IMR-90 (cell line): ENCODE results near the gene SERPINA10. TPM values are rescaled to one million over a fixed set of nuclear protein-coding genes. Genes with fewer than 3 reads are reported as not detected.

Experiments used
- ATAC-seq: fragments of 200-7000 bp; cut with Tn5 transposase; 2 replicates; pipeline ENCODE4 v1.9.1; 2020; ENCODE audit warnings: low read depth, mild to moderate bottlenecking, moderate library complexity
- BruUV-seq: library from RNA; stranded (reverse); fragments of 400-500 nt; replicated peaks from 2 replicates; lab custom pipeline; 2021; lab: Mats Ljungman, UMichigan
- CTCF ChIA-PET: fragments of 300-600 bp; formaldehyde crosslinking; extraction: SDS; loops from one replicate; lab custom pipeline; 2021; ENCODE audit warnings: antibody characterized with exemption; lab: Yijun Ruan, JAX
- POLR2A ChIA-PET: fragments of 300-600 bp; sonication (Branson Sonifier 250); formaldehyde crosslinking; loops from one replicate; lab custom pipeline; 2022; ENCODE audit warnings: antibody characterized with exemption; ENCODE audit not compliant: unreplicated experiment; lab: Charles Lee
- DNase-seq: peaks from one replicate; pipeline ENCODE4 v3.0.0; 2013
- H2AFZ ChIP-seq: replicated peaks from 2 replicates; pipeline ENCODE3; 2013; ENCODE audit warnings: low read length, mild to moderate bottlenecking; ENCODE audit not compliant: poor library complexity
- H2AK5ac ChIP-seq: 2 replicates; pipeline ENCODE4 v1.6.1; 2013; ENCODE audit warnings: low read depth, low read length, inconsistent platforms
- H2AK9ac ChIP-seq: replicated peaks from 2 replicates; pipeline ENCODE3; 2013; ENCODE audit warnings: mild to moderate bottlenecking, low read depth, low read length, moderate library complexity; ENCODE audit not compliant: poor library complexity
- H2BK120ac ChIP-seq: 2 replicates; pipeline ENCODE4 v1.6.1; 2013; ENCODE audit warnings: low read depth, low read length, inconsistent platforms
- H2BK15ac ChIP-seq: 3 replicates; pipeline ENCODE4 v1.6.1; 2013; ENCODE audit warnings: low read depth, low read length, inconsistent platforms
- H2BK20ac ChIP-seq: 2 replicates; pipeline ENCODE4 v1.6.1; 2013; ENCODE audit warnings: low read depth, mild to moderate bottlenecking, inconsistent platforms, low read length, moderate library complexity
- H2BK5ac ChIP-seq: 2 replicates; pipeline ENCODE4 v1.6.1; 2013; ENCODE audit warnings: mild to moderate bottlenecking, low read depth, low read length, inconsistent platforms; ENCODE audit not compliant: poor library complexity, severe bottlenecking
- H3K14ac ChIP-seq: replicated peaks from 2 replicates; pipeline ENCODE4 v1.6.1; 2013; ENCODE audit warnings: low read depth, low read length, inconsistent platforms
- H3K18ac ChIP-seq: 2 replicates; pipeline ENCODE4 v1.6.1; 2013; ENCODE audit warnings: low read depth, low read length, control low read depth
- H3K23ac ChIP-seq: 2 replicates; pipeline ENCODE4 v1.6.1; 2013; ENCODE audit warnings: low read depth, low read length, inconsistent platforms
- H3K27ac ChIP-seq: 2 replicates; pipeline ENCODE4 v1.5.1; 2013; ENCODE audit warnings: mild to moderate bottlenecking, control low read depth, low read length; ENCODE audit not compliant: insufficient read depth
- H3K27me3 ChIP-seq: 2 replicates; pipeline ENCODE4 v1.6.1; 2013; ENCODE audit warnings: low read length; ENCODE audit not compliant: control insufficient read depth, insufficient read depth
- H3K36me3 ChIP-seq: 2 replicates; pipeline ENCODE4 v1.6.1; 2013; ENCODE audit warnings: low read length, mixed read lengths; ENCODE audit not compliant: control insufficient read depth, insufficient read depth
- H3K4ac ChIP-seq: 2 replicates; pipeline ENCODE4 v1.6.1; 2013; ENCODE audit warnings: low read depth, low read length, inconsistent platforms
- H3K4me1 ChIP-seq: 2 replicates; pipeline ENCODE4 v1.6.1; 2013; ENCODE audit warnings: low read length, mixed read lengths; ENCODE audit not compliant: control insufficient read depth, insufficient read depth
- H3K4me2 ChIP-seq: 2 replicates; pipeline ENCODE4 v1.6.1; 2013; ENCODE audit warnings: low read depth, mild to moderate bottlenecking, control low read depth, low read length, moderate library complexity
- H3K4me3 ChIP-seq: 2 replicates; pipeline ENCODE4 v1.5.1; 2013; ENCODE audit warnings: low read depth, mild to moderate bottlenecking, control low read depth, low read length, moderate library complexity; ENCODE audit not compliant: insufficient read depth
- H3K56ac ChIP-seq: 2 replicates; pipeline ENCODE4 v1.6.1; 2013; ENCODE audit warnings: low read length, inconsistent platforms; ENCODE audit not compliant: insufficient read depth; ENCODE audit errors: extremely low read depth
- H3K79me1 ChIP-seq, 2 experiments: 2 replicates each; pipeline ENCODE4 v1.6.1; 2013; ENCODE audit warnings: low read length in 2 of 2, inconsistent platforms in 1 of 2, low read depth in 1 of 2
- H3K9ac ChIP-seq: 2 replicates; pipeline ENCODE4 v1.6.1; 2013; ENCODE audit warnings: low read depth, low read length, control low read depth
- H3K9me1 ChIP-seq: 2 replicates; pipeline ENCODE4 v1.6.1; 2013; ENCODE audit warnings: low read length, inconsistent platforms; ENCODE audit not compliant: insufficient read depth
- H3K9me3 ChIP-seq: 2 replicates; pipeline ENCODE4 v1.6.1; 2013; ENCODE audit warnings: low read length; ENCODE audit not compliant: control insufficient read depth, insufficient read depth
- H4K20me1 ChIP-seq: 2 replicates; pipeline ENCODE4 v1.6.1; 2013; ENCODE audit warnings: low read length, inconsistent platforms; ENCODE audit not compliant: insufficient read depth
- H4K5ac ChIP-seq: 2 replicates; pipeline ENCODE4 v1.6.1; 2013; ENCODE audit warnings: mild to moderate bottlenecking, low read depth, low read length, control low read depth
- H4K8ac ChIP-seq, 2 experiments: 2 replicates each; pipeline ENCODE4 v1.6.1; 2013; ENCODE audit warnings: low read depth in 2 of 2, low read length in 2 of 2, control low read depth in 1 of 2, inconsistent platforms in 1 of 2
- H4K91ac ChIP-seq: 2 replicates; pipeline ENCODE4 v1.6.1; 2013; ENCODE audit warnings: low read depth, low read length, inconsistent platforms; ENCODE audit not compliant: insufficient read depth
- BHLHE40 ChIP-seq: fragments of 150-350 bp; IDR thresholded peaks from 2 replicates; pipeline ENCODE4 v1.6.1; 2016; ENCODE audit warnings: mild to moderate bottlenecking, low read depth, low read length
- CEBPB ChIP-seq: IDR thresholded peaks from 2 replicates; pipeline ENCODE4 v1.6.1; 2012; ENCODE audit warnings: low read depth, low read length, improper control_type of control experiment
- CHD1 ChIP-seq: IDR thresholded peaks from 2 replicates; pipeline ENCODE4 v1.6.1; 2012; ENCODE audit warnings: low read depth, low read length, improper control_type of control experiment
- FOS ChIP-seq: fragments of 150-350 bp; IDR thresholded peaks from 2 replicates; pipeline ENCODE4 v1.6.1; 2016; ENCODE audit warnings: low read depth, low read length
- MAFK ChIP-seq: IDR thresholded peaks from 2 replicates; pipeline ENCODE4 v1.6.1; 2012; ENCODE audit warnings: low read depth, low read length, improper control_type of control experiment
- MAZ ChIP-seq: IDR thresholded peaks from 2 replicates; pipeline ENCODE4 v1.6.1; 2012; ENCODE audit warnings: low read depth, mild to moderate bottlenecking, low read length, improper control_type of control experiment, moderate library complexity, borderline replicate concordance
- MXI1 ChIP-seq: IDR thresholded peaks from 2 replicates; pipeline ENCODE4 v1.6.1; 2012; ENCODE audit warnings: low read depth, mild to moderate bottlenecking, low read length, moderate library complexity, borderline replicate concordance
- NFE2L2 ChIP-seq: fragments of 150-350 bp; IDR thresholded peaks from 2 replicates; pipeline ENCODE4 v1.6.1; 2016; ENCODE audit warnings: low read depth, mild to moderate bottlenecking, low read length
- POLR2A ChIP-seq: IDR thresholded peaks from 2 replicates; pipeline ENCODE4 v1.6.1; 2012; ENCODE audit warnings: mild to moderate bottlenecking, low read depth, low read length
- RAD21 ChIP-seq: IDR thresholded peaks from 2 replicates; pipeline ENCODE4 v1.6.1; 2012; ENCODE audit warnings: low read length, improper control_type of control experiment
- RCOR1 ChIP-seq: IDR thresholded peaks from 2 replicates; pipeline ENCODE4 v1.6.1; 2012; ENCODE audit warnings: mild to moderate bottlenecking, low read length, improper control_type of control experiment; ENCODE audit not compliant: insufficient replicate concordance
- RFX5 ChIP-seq: IDR thresholded peaks from 2 replicates; pipeline ENCODE4 v1.8.0; 2012; ENCODE audit warnings: low read depth, mild to moderate bottlenecking, low read length, moderate library complexity
- SMC3 ChIP-seq: fragments of 150-350 bp; IDR thresholded peaks from 2 replicates; pipeline ENCODE4 v1.6.1; 2016; ENCODE audit warnings: low read depth, mild to moderate bottlenecking, antibody characterized with exemption, low read length, moderate library complexity
- USF2 ChIP-seq: fragments of 150-350 bp; IDR thresholded peaks from 2 replicates; pipeline ENCODE4 v1.6.1; 2017; ENCODE audit warnings: mild to moderate bottlenecking, antibody characterized with exemption, low read length, low read depth
- WGBS, 2 experiments: methylation state at CpG; one replicate each; pipeline versions ENCODE4 v1.1.5 to v1.1.7; 2013; ENCODE audit warnings: missing lambda C conversion rate in 2 of 2; ENCODE audit not compliant: insufficient read length in 1 of 2; ENCODE audit errors: extremely low coverage in 2 of 2; 5-methylcytosine and 5-hydroxymethylcytosine counted together
- dilution Hi-C: fragments of 300-500 bp; cut with HindIII; formaldehyde crosslinking; loops from one replicate; pipeline ENCODE4 v1.14.3; 2018; ENCODE audit warnings: low sequenced_read_pairs; ENCODE audit not compliant: unreplicated experiment
- in situ Hi-C: fragments of 300-500 bp; cut with MboI; formaldehyde crosslinking; loops from 3 replicates; pipeline ENCODE4 v1.14.3; 2019; ENCODE audit warnings: low sequenced_read_pairs, inconsistent platforms, mixed read lengths
- intact Hi-C: fragments of 100-400 bp; cut with micrococcal nuclease; formaldehyde crosslinking; loops from 2 replicates; pipeline ENCODE4 v1.10.0; 2022
- polyA plus RNA-seq, 3 experiments: library from polyadenylated mRNA; depleted of rRNA; stranded (reverse); fragments of >200 nt; gene quantifications; 2 replicates each; pipeline ENCODE4 v1.2.3, GENCODE V29; 2012; ENCODE audit warnings: low replicate concordance in 1 of 3
- total RNA-seq: library from RNA; depleted of rRNA; stranded (reverse); fragments of >200 nt; gene quantifications from 2 replicates; pipeline ENCODE4 v1.2.3, GENCODE V29; 2012
- TF ChIP-seq, protein P1 (sequence below): fragments of 150-350 bp; IDR thresholded peaks from 2 replicates; pipeline ENCODE4 v1.6.1; 2016; ENCODE audit warnings: low read depth, mild to moderate bottlenecking, low read length, moderate library complexity, borderline replicate concordance
- TF ChIP-seq, protein P2 (sequence below): conservative IDR thresholded peaks from 2 replicates; pipeline ENCODE4 v1.5.1; 2012; ENCODE audit warnings: mild to moderate bottlenecking, low read depth, low read length, improper control_type of control experiment

Gene SERPINA10
- total and polyA plus RNA-seq, 2 of the 4 experiments (the other 2 are of a cell fraction) = not detected

- in situ Hi-C loops (no loop called here), intact Hi-C loops (no loop called here), dilution Hi-C loops (no loop called here)
- H3K56ac ChIP-seq = no peak overlapping the region
- H3K9me1 ChIP-seq = no peaks in the 10 kb centered on the region
- H4K91ac ChIP-seq = no peak overlapping the region
- CTCF ChIA-PET = no interaction called here
- no peak overlapping the region for H3K14ac ChIP-seq
- H3K27me3 ChIP-seq = no peaks in the 10 kb centered on the region
- H4K5ac ChIP-seq = no peak overlapping the region
- H3K9me3 ChIP-seq = peaks cover 10% of the 10 kb centered on the region
- no peaks in the 10 kb centered on the region for H3K4me1 ChIP-seq
- no peak overlapping the region for H2BK120ac ChIP-seq
- H4K8ac ChIP-seq = no peak overlapping the region
- no peak overlapping the region for H3K27ac ChIP-seq
- no peaks in the 10 kb centered on the region for H3K79me1 ChIP-seq
- H2BK15ac ChIP-seq = no peak overlapping the region
- H3K23ac ChIP-seq = no peak overlapping the region
- no peaks in the 10 kb centered on the region for H3K36me3 ChIP-seq
- H2AK9ac ChIP-seq = no peak overlapping the region
- BruUV-seq = no TSS peak
- DNase-seq = no peak
- ATAC-seq = no peak
- TF ChIP-seq, protein P1, sequence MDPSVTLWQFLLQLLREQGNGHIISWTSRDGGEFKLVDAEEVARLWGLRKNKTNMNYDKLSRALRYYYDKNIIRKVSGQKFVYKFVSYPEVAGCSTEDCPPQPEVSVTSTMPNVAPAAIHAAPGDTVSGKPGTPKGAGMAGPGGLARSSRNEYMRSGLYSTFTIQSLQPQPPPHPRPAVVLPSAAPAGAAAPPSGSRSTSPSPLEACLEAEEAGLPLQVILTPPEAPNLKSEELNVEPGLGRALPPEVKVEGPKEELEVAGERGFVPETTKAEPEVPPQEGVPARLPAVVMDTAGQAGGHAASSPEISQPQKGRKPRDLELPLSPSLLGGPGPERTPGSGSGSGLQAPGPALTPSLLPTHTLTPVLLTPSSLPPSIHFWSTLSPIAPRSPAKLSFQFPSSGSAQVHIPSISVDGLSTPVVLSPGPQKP = no peak
- TF ChIP-seq NFE2L2 (no peak), FOS (no peak), MAFK (no peak), USF2 (no peak), POLR2A (no peak), RAD21 (no peak), CHD1 (no peak), SMC3 (no peak), MAZ (no peak), MXI1 (no peak), BHLHE40 (no peak), RCOR1 (no peak), CEBPB (no peak), RFX5 (no peak)
- TF ChIP-seq, protein P2, sequence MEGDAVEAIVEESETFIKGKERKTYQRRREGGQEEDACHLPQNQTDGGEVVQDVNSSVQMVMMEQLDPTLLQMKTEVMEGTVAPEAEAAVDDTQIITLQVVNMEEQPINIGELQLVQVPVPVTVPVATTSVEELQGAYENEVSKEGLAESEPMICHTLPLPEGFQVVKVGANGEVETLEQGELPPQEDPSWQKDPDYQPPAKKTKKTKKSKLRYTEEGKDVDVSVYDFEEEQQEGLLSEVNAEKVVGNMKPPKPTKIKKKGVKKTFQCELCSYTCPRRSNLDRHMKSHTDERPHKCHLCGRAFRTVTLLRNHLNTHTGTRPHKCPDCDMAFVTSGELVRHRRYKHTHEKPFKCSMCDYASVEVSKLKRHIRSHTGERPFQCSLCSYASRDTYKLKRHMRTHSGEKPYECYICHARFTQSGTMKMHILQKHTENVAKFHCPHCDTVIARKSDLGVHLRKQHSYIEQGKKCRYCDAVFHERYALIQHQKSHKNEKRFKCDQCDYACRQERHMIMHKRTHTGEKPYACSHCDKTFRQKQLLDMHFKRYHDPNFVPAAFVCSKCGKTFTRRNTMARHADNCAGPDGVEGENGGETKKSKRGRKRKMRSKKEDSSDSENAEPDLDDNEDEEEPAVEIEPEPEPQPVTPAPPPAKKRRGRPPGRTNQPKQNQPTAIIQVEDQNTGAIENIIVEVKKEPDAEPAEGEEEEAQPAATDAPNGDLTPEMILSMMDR = no peak
- H3K4me3 ChIP-seq = no peak overlapping the region
- H3K18ac ChIP-seq = no peak overlapping the region
- WGBS, 2 experiments = no CpG with 5 or more reads among the region's 2 CpGs
- H4K20me1 ChIP-seq = no peaks in the 10 kb centered on the region
- no peak overlapping the region for H2AK5ac ChIP-seq
- no peak overlapping the region for H3K4me2 ChIP-seq
- no peak overlapping the region for H3K9ac ChIP-seq
- no peak overlapping the region for H2BK5ac ChIP-seq
- no peak overlapping the region for H2BK20ac ChIP-seq
- POLR2A ChIA-PET = no interaction called here
- H3K4ac ChIP-seq = no peak overlapping the region
- no peak overlapping the region for H2AFZ ChIP-seq
Observed at GRCh38 chr14:94305620-94306019, 12.6 kb upstream of the SERPINA10 start.
